GM12878 (cell line): ENCODE data around the gene TGFBR1. TPM values are rescaled to one million over a fixed set of nuclear protein-coding genes. Genes with fewer than 3 reads are reported as not detected.

Source experiments
- ATAC-seq: fragments of 200-7000 bp; cut with Tn5 transposase; 3 replicates; pipeline ENCODE4 v1.9.1; 2020; ENCODE audit warnings: mild to moderate bottlenecking, moderate library complexity
- BruUV-seq: library from RNA; stranded (reverse); fragments of 400-500 nt; replicated peaks from 2 replicates; lab custom pipeline; 2021; lab: Mats Ljungman, UMichigan
- CTCF ChIA-PET: fragments of 300-600 bp; sonication (Branson Sonifier 250); formaldehyde crosslinking; extraction: SDS; loops from one replicate; lab custom pipeline; 2021; ENCODE audit warnings: inconsistent platforms; lab: Yijun Ruan, JAX
- POLR2A ChIA-PET: fragments of 350-600 bp; formaldehyde crosslinking; extraction: SDS; loops from one replicate; lab custom pipeline; 2021; ENCODE audit warnings: inconsistent platforms; lab: Charles Lee
- RAD21 ChIA-PET: fragments of 300-600 bp; sonication (Branson Sonifier 250); formaldehyde crosslinking; loops from one replicate; lab custom pipeline; 2023; ENCODE audit warnings: antibody characterized with exemption; ENCODE audit not compliant: unreplicated experiment; lab: Charles Lee
- SMC1A ChIA-PET: fragments of 300-600 bp; sonication (Branson Sonifier 250); formaldehyde crosslinking; loops from one replicate; lab custom pipeline; 2023; ENCODE audit not compliant: unreplicated experiment, uncharacterized antibody; lab: Charles Lee
- DNase-seq: peaks from one replicate; pipeline ENCODE4 v3.0.0-alpha.2; 2011; ENCODE audit warnings: low read depth, low spot score
- FAIRE-seq: peaks from 3 replicates; lab custom pipeline; 2011; peaks lifted over from hg19 to GRCh38; lab: Jason Lieb, UNC
- H2AFZ ChIP-seq: 2 replicates; pipeline ENCODE4 v1.6.0; 2011; ENCODE audit warnings: low read depth, low read length, control low read depth; ENCODE audit not compliant: control insufficient read depth
- H3K27ac ChIP-seq: 2 replicates; pipeline ENCODE4 v1.5.1; 2011; ENCODE audit warnings: control low read depth; ENCODE audit not compliant: control insufficient read depth, insufficient read depth
- H3K27me3 ChIP-seq, 2 experiments: replicated peaks in 1 of 2; 2 replicates each; pipeline versions ENCODE4 v1.6.0 to v1.6.1; 2011; ENCODE audit warnings: low read length in 1 of 2; ENCODE audit not compliant: control insufficient read depth in 2 of 2, insufficient read depth in 2 of 2
- H3K36me3 ChIP-seq, 2 experiments: 2 replicates each; pipeline ENCODE4 v1.5.1; 2011; ENCODE audit warnings: low read length in 1 of 2; ENCODE audit not compliant: control insufficient read depth in 2 of 2, insufficient read depth in 2 of 2
- H3K4me1 ChIP-seq: 2 replicates; pipeline ENCODE4 v1.6.1; 2011; ENCODE audit warnings: mild to moderate bottlenecking, low read length, moderate library complexity, mixed read lengths; ENCODE audit not compliant: control insufficient read depth, insufficient read depth
- H3K4me2 ChIP-seq: 2 replicates; pipeline ENCODE4 v1.6.0; 2011; ENCODE audit warnings: control low read depth; ENCODE audit not compliant: control insufficient read depth, insufficient read depth
- H3K4me3 ChIP-seq: fragments of 200-600 bp; sonication (generic); 2 replicates; pipeline ENCODE4 v1.5.1; 2016
- H3K79me2 ChIP-seq: 2 replicates; pipeline ENCODE4 v1.6.0; 2011; ENCODE audit warnings: low read length; ENCODE audit not compliant: control insufficient read depth, insufficient read depth
- H3K9ac ChIP-seq: 2 replicates; pipeline ENCODE4 v1.8.0; 2011; ENCODE audit warnings: low read length, control low read depth, mixed read lengths; ENCODE audit not compliant: control insufficient read depth, insufficient read depth
- H3K9me3 ChIP-seq: replicated peaks from 3 replicates; pipeline ENCODE4 v1.5.1; 2011; ENCODE audit warnings: mild to moderate bottlenecking, low read length; ENCODE audit not compliant: control insufficient read depth, insufficient read depth
- H4K20me1 ChIP-seq: 2 replicates; pipeline ENCODE4 v1.6.0; 2011; ENCODE audit not compliant: control insufficient read depth, insufficient read depth
- CTCF ChIP-seq, 3 experiments: IDR thresholded peaks in 2 of 3; conservative IDR thresholded peaks in 1 of 3; 2 replicates each; pipeline ENCODE4 v1.5.1; 2011; ENCODE audit warnings: low read depth in 3 of 3, low read length in 3 of 3, mild to moderate bottlenecking in 3 of 3, control low read depth in 2 of 3, moderate library complexity in 2 of 3, inconsistent platforms in 1 of 3, mixed read lengths in 1 of 3; ENCODE audit not compliant: control insufficient read depth in 2 of 3, insufficient read depth in 1 of 3; ENCODE audit errors: extremely low read depth in 1 of 3
- ELK1 ChIP-seq: IDR thresholded peaks from 2 replicates; pipeline ENCODE4 v1.6.1; 2012; ENCODE audit warnings: low read depth, low read length, improper control_type of control experiment
- IKZF1 ChIP-seq: fragments of 450-650 bp; conservative IDR thresholded peaks from 2 replicates; pipeline ENCODE4 v1.6.1; 2017; ENCODE audit warnings: antibody characterized with exemption, mild to moderate bottlenecking
- IKZF2 ChIP-seq, 2 experiments: fragments of 450-650 bp; IDR thresholded peaks; 2 replicates each; pipeline ENCODE4 v1.6.1; 2017; ENCODE audit warnings: mild to moderate bottlenecking in 2 of 2, moderate library complexity in 2 of 2
- MEF2A ChIP-seq: IDR thresholded peaks from 2 replicates; pipeline ENCODE4 v1.6.1; 2011; ENCODE audit warnings: low read depth, mild to moderate bottlenecking, low read length, moderate library complexity; ENCODE audit not compliant: insufficient read depth
- MLLT1 ChIP-seq: fragments of 450-650 bp; IDR thresholded peaks from 2 replicates; pipeline ENCODE4 v1.6.1; 2016; ENCODE audit warnings: mild to moderate bottlenecking
- NFIC ChIP-seq: IDR thresholded peaks from 2 replicates; pipeline ENCODE4 v1.6.1; 2012; ENCODE audit warnings: low read depth, mild to moderate bottlenecking, inconsistent platforms, low read length, moderate library complexity
- POLR2AphosphoS2 ChIP-seq: IDR thresholded peaks from 2 replicates; pipeline ENCODE4 v1.6.1; 2011; ENCODE audit warnings: low read depth, mild to moderate bottlenecking, low read length, improper control_type of control experiment, moderate library complexity
- RELA ChIP-seq: fragments of 450-650 bp; IDR thresholded peaks from 2 replicates; pipeline ENCODE4 v1.8.0; 2014; ENCODE audit warnings: borderline replicate concordance; ENCODE audit not compliant: partially characterized antibody
- SMARCA5 ChIP-seq: fragments of 450-650 bp; IDR thresholded peaks from 2 replicates; pipeline ENCODE4 v1.6.1; 2017; ENCODE audit warnings: mild to moderate bottlenecking
- ZBTB40 ChIP-seq: fragments of 450-650 bp; IDR thresholded peaks from 2 replicates; pipeline ENCODE4 v1.6.1; 2016; ENCODE audit warnings: mild to moderate bottlenecking, moderate library complexity, borderline replicate concordance
- WGBS: methylation state at CpG from one replicate; pipeline ENCODE4 v1.1.6; 2016; ENCODE audit warnings: low lambda C conversion rate; ENCODE audit not compliant: insufficient replicate concordance, insufficient coverage; ENCODE audit errors: missing lambda C conversion rate; 5-methylcytosine and 5-hydroxymethylcytosine counted together
- in situ Hi-C: fragments of 300-500 bp; cut with MboI; formaldehyde crosslinking; loops from 9 replicates; pipeline ENCODE4 v1.14.3; 2018; ENCODE audit warnings: mixed read lengths
- intact Hi-C: fragments of 100-400 bp; cut with micrococcal nuclease; formaldehyde crosslinking; loops from one replicate; pipeline ENCODE4 v1.14.2; 2022; ENCODE audit not compliant: unreplicated experiment
- polyA plus RNA-seq, 11 experiments: library from polyadenylated mRNA; depleted of rRNA in 4 of 11; unstranded in 6 of 11; stranded (reverse) in 5 of 11; fragments of >200 nt; fragmentation: Nextera tagmentation in 4 of 11; fragmentation: Illumina TruSeq in 1 of 11; extraction: Ambion mirVana in 4 of 11; extraction: Trizol in 1 of 11; gene quantifications; 1 replicate in 1 of 11; 2 replicates in 10 of 11; pipeline versions ENCODE4 v1.2.1 to v1.2.3, GENCODE V29; 2011 to 2016; ENCODE audit warnings: inconsistent platforms in 2 of 11, missing spikeins in 2 of 11, low read depth in 1 of 11
- total RNA-seq, 4 experiments: library from RNA; depleted of rRNA in 3 of 4; stranded (reverse); fragments of >200 nt in 3 of 4; fragmentation: Illumina TruSeq in 1 of 4; extraction: Trizol in 1 of 4; gene quantifications; 2 replicates each; pipeline versions ENCODE4 v1.2.1 to v1.2.3, GENCODE V29; 2013 to 2021

Gene TGFBR1
- total and polyA plus RNA-seq, 10 of the 15 experiments (the other 5 are each of a cell fraction or from before 2014, with no cell fraction given) = 2.9 to 27.2 (median 16.6) TPM

- TF ChIP-seq POLR2AphosphoS2 (no peak), RELA (no peak), ELK1 (no peak), CTCF (IDR thresholded peaks at IDR 0.05 in 2 of 3, conservative IDR thresholded peaks at IDR 0.05 in 1 of 3; ENCODE audit: control insufficient read depth in 2 of 3, extremely low read depth in 1 of 3, insufficient read depth in 1 of 3, low read depth in 3 of 3, low read length in 3 of 3) (no peak)
These were observed 81.0 kb downstream of the TGFBR1 start (continued) for GRCh38 chr9:99185934-99186333.

GRCh38 chr9:99187311-99187710, 82.4 kb downstream of the TGFBR1 start:
- ATAC-seq (peak; percentile 11; the same call in 1 of the 3 replicates), DNase-seq (no peak), FAIRE-seq (no peak)
- ChIA-PET SMC1A (interaction anchor here (1.0 to 12.4 kb wide), 16 partner anchors 11 to 628 kb away, joined by 3 to 189 read pairs (median 6); partner anchors contain the start of genes ALG2 and SEC61B), RAD21 (interaction anchor here (3.2 to 13.6 kb wide), 4 partner anchors 21 to 81 kb away, joined by 12 to 147 read pairs (median 100); partner anchors contain the start of genes ALG2 and SEC61B), POLR2A (interaction anchor here (1.0 to 4.1 kb wide), 3 partner anchors 10 to 52 kb away, joined by 3 to 31 read pairs (median 8); partner anchors contain the start of genes ALG2 and SEC61B), CTCF (interaction anchor here (1.3 to 9.3 kb wide), 8 partner anchors 10 to 152 kb away, joined by 3 to 131 read pairs (median 43); no protein-coding TSS in a partner anchor)
- in situ Hi-C loops = loop anchor here (10.0 kb wide), 2 partner anchors 1037 to 1137 kb away; no protein-coding TSS in a partner anchor
- 78% methylated on average over 4 of the region's 4 CpGs for WGBS
- BruUV-seq = no TSS peak
- H3K4me3 ChIP-seq = no peak overlapping the region
- no peaks in the 10 kb centered on the region for H4K20me1 ChIP-seq
- intact Hi-C loops = loop anchor here (10.0 kb wide), 4 partner anchors 177 to 1247 kb away; partner anchors contain the start of genes ERP44 and INVS
- H3K79me2 ChIP-seq = no peaks in the 10 kb centered on the region
- H3K9ac ChIP-seq = no peak overlapping the region
- no peaks in the 10 kb centered on the region for H3K9me3 ChIP-seq
- peaks cover 42% of the 10 kb centered on the region for H3K4me1 ChIP-seq
- H3K27ac ChIP-seq = peak overlapping the region; percentile 64
- H3K36me3 ChIP-seq = no peaks in the 10 kb centered on the region
- peak overlapping the region; percentile 77 for H3K4me2 ChIP-seq
- H3K27me3 ChIP-seq = no peaks in the 10 kb centered on the region
- peak overlapping the region; percentile 48; the same call in 1 of the 2 replicates for H2AFZ ChIP-seq
- TF ChIP-seq ZBTB40 (peak; percentile 78; the same call in 1 of the 2 replicates), MEF2A (0 out of 2 replicates have a peak, but pooled peaks have one; percentile 22), NFIC (peak; percentile 48; the same call in 1 of the 2 replicates), IKZF1 (peak; percentile 56; the same call in 1 of the 2 replicates), IKZF2 (IDR thresholded peaks at IDR 0.05) (peak in 1 of 2 experiments; percentile 67; a peak in 3 of 4 replicates), SMARCA5 (0 out of 2 replicates have a peak, but pooled peaks have one; percentile 35), MLLT1 (peak; percentile 63; the same call in 1 of the 2 replicates)
